ENCODE data around the gene WIPF2. TPM values are rescaled to one million over a fixed set of nuclear protein-coding genes. Genes with fewer than 3 reads are reported as not detected.

The WIPF2 gene
- total RNA-seq, 1 donor from 2014 or later, result 64.1 TPM

DNA sequence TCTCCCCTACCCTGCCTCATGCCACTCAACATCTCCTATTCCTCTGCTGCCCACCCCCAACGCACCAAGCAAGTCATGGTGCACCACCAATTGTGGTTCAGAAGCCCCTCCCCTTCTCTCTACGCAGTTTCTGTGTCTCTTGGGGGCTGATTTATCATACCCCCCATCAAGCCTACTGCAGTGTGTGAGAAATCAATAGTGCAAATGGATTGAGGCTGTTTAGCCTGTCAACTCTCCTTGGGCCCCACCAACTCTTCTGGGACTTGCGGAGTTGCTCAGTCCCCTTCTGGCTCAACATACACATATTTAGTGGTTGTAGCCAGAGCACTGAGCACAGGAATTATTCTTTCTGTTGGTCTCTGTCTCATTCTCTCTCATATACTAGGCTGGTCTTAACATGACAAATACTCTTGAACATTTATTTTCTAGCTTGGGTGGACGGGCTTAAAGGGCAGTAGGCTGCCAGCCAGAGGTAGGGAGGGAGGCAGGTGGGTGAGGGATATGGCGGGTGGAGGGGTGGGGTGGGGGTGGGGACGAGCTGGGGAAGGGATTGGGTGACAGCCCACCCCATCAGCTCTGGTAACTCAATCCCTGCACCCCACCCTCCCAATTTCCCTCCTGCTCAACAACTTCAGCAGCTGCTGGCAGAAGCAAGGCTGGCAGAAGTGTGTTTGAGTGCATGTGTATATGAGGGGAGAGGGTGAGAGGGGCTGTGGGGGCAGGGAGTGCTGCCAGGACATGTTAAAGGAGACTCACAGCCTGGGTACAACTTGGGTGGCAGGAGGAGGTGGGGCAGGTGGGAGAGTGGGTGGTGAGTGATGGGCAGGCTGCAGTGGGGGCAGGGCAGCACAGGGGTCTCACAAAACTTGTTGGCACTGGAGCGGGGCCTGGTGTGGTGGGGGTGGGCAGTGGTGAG lies 94.8 kb downstream of the WIPF2 start:
- DNase-seq (ENCODE audit: low spot score), result no peak

DNA sequence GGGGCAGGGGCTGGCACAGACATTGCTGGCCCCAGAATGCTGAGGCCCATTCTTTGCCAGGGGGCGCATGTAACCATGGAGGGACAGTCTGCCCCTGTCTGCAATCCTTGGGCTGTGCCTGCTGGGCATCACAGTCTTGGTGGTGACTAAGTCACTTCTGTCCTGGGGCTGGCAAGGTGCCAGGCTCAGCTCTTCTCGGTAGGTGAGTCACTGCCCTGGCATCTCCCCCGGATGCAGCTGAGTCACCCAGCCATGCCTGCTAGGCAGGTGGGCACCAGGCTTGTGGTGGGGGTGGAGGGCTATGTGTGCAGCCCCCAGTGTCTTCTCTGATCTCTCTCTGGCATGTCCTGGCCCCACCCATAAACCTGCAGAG lies 95.5 kb downstream of the WIPF2 start:
- DNase-seq (ENCODE audit: low spot score), result peak; percentile 94

DNA sequence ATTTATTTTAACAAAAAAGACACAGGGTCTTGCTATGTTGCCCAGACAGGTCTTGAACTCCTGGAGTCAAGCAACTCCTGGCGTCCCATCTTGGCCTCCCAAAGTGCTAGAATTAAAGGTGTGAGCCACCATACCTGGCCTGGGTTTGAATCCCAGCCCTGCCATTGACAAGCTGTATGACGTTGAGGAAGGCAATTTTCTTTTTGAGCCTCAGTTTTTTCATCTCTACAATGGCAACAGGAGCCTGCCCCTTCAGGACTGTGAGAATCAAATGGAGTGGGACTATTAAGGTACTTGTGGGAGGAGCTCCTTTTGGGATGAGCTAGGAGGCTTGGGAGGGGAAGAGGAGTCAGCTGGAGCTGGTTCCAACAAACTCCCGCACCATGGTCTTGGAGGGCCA lies 96.1 kb downstream of the WIPF2 start:
- DNase-seq (ENCODE audit: low spot score), result no peak

DNA sequence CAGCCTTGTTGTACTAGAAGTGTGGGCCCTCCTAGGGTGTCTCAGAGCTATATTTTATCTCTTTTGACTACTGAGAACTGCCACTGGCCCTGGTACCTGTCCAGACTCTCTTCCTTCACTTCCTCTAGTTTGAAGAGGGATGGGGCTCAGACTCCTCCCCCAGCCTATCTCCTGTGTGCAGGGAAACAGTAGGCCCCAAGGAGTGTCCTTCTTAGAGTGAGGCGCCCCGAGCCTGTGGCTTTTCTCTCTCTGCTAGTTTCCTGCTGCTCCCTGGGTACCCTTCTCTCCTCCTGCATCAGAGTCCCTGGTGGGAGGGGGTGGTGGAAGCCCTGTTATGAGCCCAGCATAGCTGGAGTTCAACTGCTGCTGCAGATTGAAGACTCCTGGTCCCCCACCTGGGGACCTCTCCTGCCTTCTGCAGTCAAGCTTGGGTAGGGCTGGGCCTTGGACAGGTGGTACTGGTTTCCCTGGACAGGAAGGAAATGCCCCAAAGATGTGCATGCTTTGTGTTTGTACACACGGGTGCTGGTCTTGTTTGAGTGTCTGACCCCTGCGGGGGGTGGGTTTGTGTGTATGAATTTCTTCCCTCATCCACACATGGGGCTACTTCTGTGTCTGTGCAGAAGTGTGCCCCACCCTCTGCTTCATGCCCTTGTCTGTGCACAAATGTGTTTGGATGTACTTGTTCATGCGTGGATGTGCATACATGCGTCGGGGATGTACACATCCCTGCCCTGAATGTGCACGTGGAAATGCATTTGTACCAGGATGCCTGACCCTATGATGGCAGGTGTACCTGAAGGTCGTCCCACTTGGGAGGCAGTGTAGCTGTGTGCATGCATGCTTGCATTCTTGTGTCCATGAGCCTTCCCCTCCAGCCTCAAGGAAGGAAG lies 96.8 kb downstream of the WIPF2 start:
- DNase-seq (ENCODE audit: low spot score), result no peak

DNA sequence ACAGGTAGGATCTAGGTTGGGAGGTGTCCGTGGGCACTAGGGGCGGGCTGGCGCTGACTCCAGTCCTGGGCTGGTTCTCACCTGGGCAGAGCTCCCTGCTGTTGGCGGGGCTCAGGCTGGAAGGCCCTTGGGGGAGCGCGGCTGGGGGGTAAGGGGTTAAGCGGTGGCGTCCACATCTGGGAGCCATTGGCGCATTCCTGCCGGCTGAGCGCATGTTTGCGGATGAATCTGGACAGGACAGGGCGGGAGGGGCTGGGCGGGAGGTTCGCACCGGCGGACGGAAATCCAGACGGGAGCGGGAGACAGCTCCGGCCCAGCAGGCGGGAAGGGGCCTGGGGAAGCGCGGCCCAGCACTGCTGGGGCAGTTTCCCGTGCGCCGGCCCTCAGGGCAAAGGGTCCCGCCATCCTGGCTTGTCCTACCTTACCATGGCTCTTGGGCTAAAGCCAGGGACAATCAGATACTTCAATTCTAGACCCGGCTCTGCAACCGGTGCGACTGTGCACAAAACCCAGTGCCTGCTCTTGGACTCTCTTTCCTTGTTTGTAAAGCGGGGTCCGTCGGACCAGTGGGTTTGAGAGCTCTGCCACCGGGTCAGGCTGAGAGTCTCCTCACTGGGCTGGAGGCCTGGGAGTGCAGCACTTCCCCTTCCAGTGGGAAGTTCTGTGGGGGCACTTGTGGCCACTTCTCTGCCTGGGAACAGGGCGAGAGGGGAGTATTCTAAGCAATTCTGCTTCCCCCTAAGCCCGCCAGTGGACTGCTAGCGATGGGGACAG lies 97.7 kb downstream of the WIPF2 start:
- peak; percentile 70 for DNase-seq (ENCODE audit: low spot score)

DNA sequence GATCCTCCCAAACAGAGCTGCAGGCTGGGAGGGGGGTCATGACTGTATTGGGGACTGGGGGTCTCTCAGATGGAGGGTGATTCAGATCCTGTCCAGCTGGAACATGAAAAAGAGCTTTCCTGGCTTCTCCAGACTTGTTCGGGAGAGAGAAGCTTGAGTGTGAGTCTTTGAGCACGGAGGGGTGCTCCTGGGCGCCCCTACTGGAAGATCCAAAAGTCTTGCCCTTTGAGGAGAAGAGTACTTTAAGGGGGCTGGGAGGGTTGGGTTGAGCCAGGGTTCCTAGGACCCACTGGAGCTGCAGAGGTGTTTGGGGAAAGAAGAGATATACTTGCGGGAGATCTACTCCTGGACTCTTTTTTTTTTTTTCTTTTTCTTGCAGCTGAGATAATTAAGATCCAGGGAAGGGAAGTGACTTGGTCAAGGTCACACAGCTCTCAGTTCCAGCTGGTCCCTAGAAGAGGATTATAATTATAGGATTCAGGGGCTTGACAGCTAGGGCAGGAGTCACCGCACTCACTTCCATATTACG lies 98.3 kb downstream of the WIPF2 start:
- DNase-seq (ENCODE audit: low spot score), result no peak

DNA sequence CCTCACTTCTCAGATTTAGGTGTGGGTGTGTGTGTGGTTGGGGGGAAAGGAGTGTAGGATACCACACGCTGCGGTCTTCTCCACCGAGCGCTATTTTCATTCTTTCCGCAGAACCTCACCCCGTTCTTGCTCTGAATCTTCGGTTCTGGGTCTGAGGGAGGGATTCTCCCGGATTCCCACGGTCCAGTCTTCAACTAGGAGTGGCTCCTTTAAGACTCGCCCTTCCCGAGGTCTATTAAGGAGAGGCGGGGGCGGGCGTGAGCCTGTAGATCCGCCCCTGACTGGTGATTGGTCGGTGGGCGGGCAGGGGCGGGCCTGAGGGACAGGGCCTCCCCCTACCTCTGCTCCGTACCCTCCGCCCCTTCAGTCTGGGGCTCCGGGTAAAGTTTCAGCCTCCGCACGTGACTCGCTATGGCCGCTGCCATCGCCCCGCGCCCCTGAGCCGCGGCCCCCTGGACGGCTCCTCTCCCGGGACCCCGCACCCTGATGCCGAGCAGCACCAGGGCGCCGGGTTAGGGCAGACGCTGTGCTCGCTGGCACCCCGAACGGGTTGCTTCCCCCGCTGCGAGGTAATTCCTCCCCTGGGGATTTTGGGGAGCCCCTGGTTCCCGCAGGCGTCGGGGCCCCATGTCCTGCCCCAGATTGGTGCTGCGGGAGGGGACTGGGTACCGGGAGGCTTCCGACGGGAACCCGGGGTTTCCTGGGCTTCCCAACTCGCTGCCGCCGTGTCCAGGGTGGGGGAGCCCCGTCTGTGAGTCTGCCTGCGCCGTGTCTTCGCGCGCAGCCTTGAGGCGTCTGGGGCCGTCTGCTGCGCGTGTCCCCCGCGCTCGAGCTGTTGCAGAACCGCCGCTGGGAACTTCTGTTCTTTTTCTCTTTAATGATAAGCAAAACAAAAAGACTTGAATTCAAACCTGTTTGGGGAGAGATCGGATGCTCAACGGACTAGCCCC lies 99.1 kb downstream of the WIPF2 start:
- DNase-seq (ENCODE audit: low spot score), result peak; percentile 94

DNA sequence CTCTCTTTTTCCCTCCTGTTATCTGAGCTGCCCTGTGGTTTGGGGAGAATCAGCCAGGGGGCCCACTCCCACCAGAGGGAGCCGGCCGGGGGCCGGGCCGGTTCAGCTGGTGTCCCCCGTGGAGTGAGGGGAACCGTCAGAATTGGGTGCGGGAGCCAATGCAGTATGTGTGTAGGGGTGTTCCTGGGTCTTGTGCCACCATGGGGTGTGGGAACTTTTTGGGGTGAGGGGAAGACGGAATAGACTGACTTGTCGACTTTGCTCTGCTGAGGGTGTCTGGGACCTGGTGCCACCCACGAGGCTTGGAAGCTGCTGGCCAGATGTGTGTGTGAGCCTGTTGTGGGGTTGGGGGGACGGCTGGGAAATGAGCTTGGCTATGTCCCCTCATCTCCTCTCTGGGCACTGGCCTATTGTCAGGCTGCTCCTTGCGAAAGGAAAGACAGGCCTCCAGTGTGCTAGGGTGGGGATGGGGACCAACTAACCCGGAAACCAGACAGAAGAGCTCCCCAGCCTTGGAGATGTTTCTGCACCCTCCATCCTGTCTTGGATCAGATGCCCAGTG lies 99.8 kb downstream of the WIPF2 start:
- DNase-seq (ENCODE audit: low spot score), result no peak

DNA sequence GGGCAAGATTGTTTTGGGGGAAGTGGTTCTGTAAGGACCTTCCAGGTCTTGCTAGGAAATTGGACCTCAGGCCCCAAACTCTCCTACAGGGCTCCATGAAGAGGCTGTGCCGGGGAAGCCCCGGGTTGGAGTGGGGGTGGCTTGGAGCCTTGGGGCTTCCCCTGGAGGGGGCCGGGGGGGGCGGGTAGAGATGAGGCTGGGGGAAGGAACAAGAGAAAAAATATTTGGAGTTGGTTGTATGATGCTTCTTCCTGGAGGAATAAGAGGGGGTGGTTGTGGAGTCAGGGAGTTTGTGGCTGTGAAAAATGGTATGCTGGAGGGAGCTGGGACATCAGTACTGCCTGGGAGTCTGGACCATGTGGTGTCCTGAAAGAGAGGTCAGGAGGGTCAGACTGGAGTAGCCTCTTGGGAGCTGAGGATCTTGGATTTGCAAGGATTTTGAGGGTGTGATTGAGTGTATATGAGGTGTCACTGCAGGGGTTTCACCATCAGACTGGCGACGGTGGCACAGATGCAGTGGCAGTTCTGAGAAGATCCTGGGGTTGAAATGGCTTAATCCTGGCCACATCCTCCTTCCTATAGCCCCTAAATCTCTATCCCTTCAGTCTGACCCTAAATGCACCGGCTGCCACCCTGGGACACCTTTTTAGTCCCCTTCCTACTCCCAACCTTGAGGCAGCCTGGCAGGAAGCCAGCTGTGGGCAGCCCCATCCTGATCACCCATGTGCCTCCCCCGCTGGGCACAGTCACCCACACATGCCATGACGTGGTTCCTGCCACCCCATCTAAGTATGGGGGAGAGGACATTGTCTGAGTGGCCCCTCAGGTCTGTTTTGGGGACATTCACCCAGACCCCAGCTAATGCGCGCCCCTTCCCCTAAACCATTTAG lies 100.8 kb downstream of the WIPF2 start:
- DNase-seq (ENCODE audit: low spot score), result no peak

DNA sequence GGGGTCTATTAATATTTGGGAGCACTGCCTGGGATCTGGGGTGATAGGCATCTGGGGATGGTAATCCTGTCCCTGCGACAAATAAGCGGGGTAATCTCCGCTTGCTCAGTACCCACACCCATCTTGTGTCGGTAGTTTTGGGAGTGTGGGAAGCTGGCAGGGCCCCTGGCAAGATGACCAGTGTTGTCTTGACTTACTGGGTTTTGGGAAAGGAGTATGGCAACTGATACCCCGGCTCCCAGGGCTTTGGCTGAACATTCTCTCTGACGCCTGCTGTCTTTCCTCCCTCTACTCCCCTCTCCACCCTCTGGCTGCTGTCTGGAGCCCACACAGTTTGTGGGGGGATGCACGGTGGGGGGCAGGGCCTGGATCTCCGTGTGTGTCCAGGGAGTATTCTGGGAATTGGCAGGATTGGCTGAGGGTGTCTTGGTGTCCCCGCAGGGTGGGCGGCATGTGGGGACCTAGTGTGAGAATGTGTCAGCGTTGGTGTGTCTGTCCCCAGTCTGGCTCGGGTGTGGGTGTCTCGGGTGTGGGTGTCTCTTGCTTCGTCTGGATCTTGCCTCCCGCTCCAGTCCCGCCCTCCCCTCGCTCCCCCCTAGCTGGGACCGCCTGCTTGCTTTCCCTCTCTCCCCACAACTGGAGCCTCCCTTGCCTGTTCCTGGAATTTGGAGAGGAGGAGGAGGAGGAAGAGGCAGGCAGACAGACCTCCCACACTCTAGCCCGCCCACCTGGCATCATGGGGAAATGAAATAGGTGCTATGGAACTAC lies 101.8 kb downstream of the WIPF2 start:
- no peak for DNase-seq (ENCODE audit: low spot score)

DNA sequence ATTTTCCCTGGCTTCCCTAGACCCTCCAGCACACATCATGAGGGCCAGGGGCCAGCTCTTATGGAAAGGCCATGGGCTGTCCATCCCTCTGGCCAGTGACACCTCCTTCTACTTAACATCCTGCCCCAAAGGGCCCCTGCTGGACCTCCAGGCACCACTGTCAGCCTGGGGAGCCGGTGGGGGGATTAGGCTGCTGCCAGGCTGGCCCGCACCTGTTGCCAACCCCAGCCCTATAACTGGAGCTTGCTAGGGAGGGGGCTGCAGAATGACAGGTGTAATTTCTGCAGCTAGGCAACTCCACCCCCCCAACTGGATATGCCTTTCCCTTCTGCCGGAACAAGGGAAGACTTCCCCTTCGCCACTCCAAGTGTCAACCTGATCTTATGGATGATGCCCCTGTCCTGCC lies 102.4 kb downstream of the WIPF2 start:
- no peak for DNase-seq (ENCODE audit: low spot score)

DNA sequence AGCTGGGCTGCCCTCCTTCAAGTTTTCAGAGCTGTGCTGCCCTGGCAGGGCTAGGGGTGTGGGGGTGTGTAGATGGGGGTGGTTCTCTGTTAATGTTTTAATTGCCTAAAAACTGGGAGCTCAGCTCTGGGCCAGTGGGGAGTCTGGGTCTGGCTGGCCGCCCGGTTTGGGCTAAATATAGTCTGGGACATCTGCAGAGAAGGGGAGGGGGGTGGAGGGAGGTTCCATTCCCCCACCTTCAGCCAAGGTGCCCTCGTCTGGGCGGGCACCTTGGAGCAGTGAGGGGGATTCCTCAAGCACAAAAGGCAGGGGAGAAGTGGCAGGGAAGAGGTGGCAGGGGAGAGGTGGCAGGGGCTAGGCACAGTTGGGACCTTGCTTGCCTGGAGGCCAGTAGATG lies 102.9 kb downstream of the WIPF2 start:
- no peak for DNase-seq (ENCODE audit: low spot score)

DNA sequence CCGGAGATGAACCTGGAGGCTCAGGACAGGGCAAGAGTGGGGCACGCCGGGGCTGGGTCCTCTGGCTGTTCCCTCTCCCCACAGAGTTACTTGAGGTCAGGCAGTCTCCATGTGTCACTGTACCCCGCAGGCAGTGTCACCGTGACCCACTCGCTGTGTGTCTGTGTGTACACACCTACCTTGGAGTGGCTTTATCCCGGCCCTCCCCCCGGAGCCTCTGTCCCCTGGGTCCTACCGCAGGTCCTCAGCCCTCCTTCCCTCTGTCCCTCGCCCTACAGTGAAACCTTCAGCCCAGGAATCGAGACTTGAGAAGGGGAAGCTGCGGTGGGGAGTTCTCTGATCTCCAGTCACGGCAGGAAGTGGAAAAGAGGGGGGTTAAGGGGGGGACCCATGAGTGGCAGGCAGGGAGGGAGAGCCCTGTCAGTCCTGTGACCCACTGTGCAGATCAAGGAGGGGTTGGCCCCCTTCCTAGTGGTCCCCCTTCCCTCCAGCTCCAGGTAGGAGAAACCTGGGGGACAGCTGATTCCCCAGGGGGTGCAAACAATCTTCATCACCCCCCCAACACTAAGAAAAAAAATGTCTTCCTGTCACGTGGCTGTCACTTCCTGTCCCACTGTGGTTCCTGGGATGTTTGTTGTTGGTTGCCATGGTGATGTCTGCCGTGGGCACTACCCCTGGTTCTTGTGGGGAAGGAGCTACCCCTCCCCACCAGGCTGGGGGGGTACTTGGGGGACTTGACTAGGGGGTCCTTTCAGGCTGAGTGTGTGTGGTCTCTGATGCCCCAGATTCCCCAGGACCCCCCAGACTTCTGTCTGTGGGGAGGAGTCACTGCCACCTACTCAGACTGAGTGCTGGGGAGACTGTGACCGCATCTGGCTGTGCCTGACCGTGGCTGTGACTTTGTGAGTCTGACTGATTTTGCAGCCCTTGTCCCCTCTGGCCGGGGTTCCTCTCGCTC lies 103.5 kb downstream of the WIPF2 start:
- peak; percentile 82 for DNase-seq (ENCODE audit: low spot score)

DNA sequence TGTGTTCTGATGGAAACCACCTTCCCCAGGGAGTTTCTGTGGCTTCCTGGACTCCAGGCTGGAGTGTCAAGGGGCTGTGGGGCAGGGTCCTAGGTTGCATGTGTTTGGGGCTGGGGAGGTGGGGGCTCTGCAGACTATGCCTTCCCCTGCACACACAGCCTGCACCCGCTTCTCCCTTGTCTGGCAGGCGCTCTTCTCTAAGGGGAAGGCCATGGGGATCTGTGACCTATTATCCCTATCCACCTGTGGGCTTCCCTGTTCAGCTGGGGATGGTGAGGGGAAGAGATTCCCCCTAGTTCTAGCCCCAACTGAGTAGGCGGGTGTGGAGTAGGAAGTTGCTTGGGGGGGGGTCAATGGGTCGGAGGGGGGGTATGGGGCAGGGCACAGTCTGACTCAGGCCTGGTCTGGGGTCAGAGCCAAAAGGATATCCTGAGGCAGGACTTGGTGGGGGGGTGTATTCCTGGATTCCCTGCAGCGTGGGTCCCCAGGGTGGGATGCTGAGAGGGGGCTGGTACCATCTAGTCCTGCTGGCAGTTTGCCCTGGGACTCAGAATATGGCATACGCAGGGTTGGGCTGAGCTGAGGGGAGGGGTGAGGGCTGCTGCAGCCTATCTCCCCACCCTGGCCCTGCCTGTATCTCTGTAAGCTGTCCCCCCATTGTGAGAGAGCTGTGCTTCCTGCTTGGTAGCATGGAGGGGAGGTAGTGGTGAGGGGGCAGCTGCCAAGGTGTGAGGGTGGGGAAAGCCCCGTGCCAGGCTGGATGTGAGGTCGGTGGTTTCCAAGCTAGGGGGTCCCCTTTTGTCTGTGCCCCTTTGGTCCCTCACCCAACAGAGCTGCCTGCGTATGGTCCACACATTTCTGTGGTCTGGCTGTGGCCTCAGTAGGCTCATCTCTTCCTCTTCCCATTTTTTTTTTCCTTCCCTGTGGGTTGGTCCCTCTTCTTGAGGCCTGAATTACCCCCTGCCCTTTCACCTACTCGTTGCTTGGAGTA lies 104.6 kb downstream of the WIPF2 start:
- DNase-seq (ENCODE audit: low spot score), result no peak

DNA sequence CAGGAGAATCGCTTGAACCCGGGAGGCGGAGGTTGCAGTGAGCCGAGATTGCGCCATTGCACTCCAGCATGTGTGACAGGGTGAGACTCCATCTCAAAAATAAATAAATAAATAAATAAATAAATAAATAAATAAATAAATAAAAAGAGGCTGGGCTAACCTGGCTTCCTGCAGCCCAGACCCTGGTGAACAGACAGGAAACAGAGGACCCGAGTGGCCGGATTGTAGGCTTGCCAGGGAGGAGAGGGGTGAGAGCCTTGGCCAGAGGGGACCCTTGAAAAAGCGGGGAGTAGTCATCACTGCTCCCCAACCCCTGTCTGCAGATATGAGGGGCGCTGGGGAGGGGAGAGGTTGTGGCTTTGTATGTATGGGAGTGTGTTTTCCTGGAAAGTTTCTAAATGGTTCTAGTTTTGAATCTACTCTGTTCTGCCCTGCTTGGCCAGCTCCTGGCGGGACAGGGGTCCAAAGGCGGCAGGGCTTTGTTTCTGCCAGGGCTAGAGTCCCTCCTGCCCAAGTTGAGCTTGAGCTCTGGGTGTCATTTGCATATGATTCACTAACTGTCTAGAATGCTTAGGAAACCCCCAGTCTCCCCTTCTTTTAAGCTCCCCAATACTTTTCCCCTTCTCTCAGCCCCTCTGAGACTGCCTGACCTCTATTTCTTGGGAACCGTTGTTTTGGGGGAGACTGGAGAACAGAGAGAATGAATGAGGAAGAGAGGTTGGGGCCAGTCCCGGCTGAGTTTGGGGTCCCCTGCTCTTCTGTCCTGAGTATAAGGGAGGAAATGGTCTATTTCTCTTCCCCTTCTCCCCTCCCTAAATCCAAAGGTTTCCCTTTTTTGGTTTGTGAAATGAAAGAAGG lies 106.3 kb downstream of the WIPF2 start:
- DNase-seq (ENCODE audit: low spot score), result no peak
